HG02870 (cell line): ENCODE data around the gene RPS6KA2.
"Not testable (repeated sequence)": the region's sequence is repeated elsewhere in the genome, so short reads cannot be mapped to it uniquely, and the experiment has no call there.

Experiments
- ATAC-seq: cut with Tn5 transposase; IDR thresholded peaks from one replicate; pipeline ENCODE4 v1.9.1; 2021; ENCODE audit warnings: mild to moderate bottlenecking, moderate library complexity; ENCODE audit not compliant: unreplicated experiment

The RPS6KA2 gene

GRCh38 chr6:166386111-166386510 lies 240.9 kb downstream of the RPS6KA2 start:
- ATAC-seq: no peak

- peak; percentile 1 for ATAC-seq
These were observed 243.2 kb downstream of the RPS6KA2 start for GRCh38 chr6:166383802-166384363.

- ATAC-seq: peak; percentile 85
These were observed 243.9 kb downstream of the RPS6KA2 start, which contains the start of gene MPC1 for GRCh38 chr6:166382933-166383801. Gene MPC1, minus strand, starts transcription at chr6:166382940. Its CDS starts 64 bp downstream, at chr6:166382876.

- peak; percentile 3 for ATAC-seq
These were observed 244.5 kb downstream of the RPS6KA2 start for GRCh38 chr6:166382500-166382932.

GRCh38 chr6:166381733-166382499 lies 245.1 kb downstream of the RPS6KA2 start:
- peak; percentile 42 for ATAC-seq

- no peak for ATAC-seq
These were observed 245.7 kb downstream of the RPS6KA2 start for GRCh38 chr6:166381381-166381732.

- no peak for ATAC-seq
These were observed 247.3 kb downstream of the RPS6KA2 start for GRCh38 chr6:166379800-166380199.

GRCh38 chr6:166379103-166379586 lies 247.9 kb downstream of the RPS6KA2 start:
- no peak for ATAC-seq

- no peak for ATAC-seq
These were observed 249.3 kb downstream of the RPS6KA2 start for GRCh38 chr6:166377721-166378120.

- ATAC-seq: no peak
These were observed 252.0 kb downstream of the RPS6KA2 start for GRCh38 chr6:166375013-166375412.

GRCh38 chr6:166370489-166370888 lies 256.6 kb downstream of the RPS6KA2 start:
- no peak for ATAC-seq

- ATAC-seq: no peak
These were observed 257.3 kb downstream of the RPS6KA2 start for GRCh38 chr6:166369782-166370181.

GRCh38 chr6:166366921-166367320 lies 260.1 kb downstream of the RPS6KA2 start:
- no peak for ATAC-seq

GRCh38 chr6:166365806-166366205 lies 261.2 kb downstream of the RPS6KA2 start:
- ATAC-seq: no peak

- no peak for ATAC-seq
These were observed 261.8 kb downstream of the RPS6KA2 start for GRCh38 chr6:166365221-166365620.

GRCh38 chr6:166364456-166364855 lies 262.6 kb downstream of the RPS6KA2 start:
- no peak for ATAC-seq

- not testable (repeated sequence) for ATAC-seq
These were observed 264.6 kb downstream of the RPS6KA2 start for GRCh38 chr6:166362427-166362826.

GRCh38 chr6:166361077-166361429 lies 266.0 kb downstream of the RPS6KA2 start:
- no peak for ATAC-seq

- no peak for ATAC-seq
These were observed 266.6 kb downstream of the RPS6KA2 start for GRCh38 chr6:166360243-166361076.
